ENCODE measurements around the gene CCDC71. TPM values are rescaled to one million over a fixed set of nuclear protein-coding genes. Genes with fewer than 3 reads are reported as not detected.

CCDC71 gene
- total RNA-seq, 5 donors from 2014 or later (not counting 1 experiment from before 2014, with no cell fraction given): 20.4 to 37.0 (median 35.8) TPM

- H3K27ac Mint-ChIP-seq: no peak overlapping the region
These were observed 12.7 kb downstream of the CCDC71 start for GRCh38 chr3:49153349-49153912.

GRCh38 chr3:49151610-49152009 lies 14.5 kb downstream of the CCDC71 start:
- Histone ChIP-seq H3K36me3 (ENCODE audit: control insufficient read depth in 2 of 2, extremely low read depth in 1 of 2, insufficient read depth in 1 of 2, low read length in 1 of 2) (no peaks in the 10 kb centered on the region), H3K4me3 (ENCODE audit: control insufficient read depth in 1 of 2, extremely low read depth in 1 of 2, low read length in 1 of 2) (no peak overlapping the region), H3K4me1 (ENCODE audit: control insufficient read depth in 1 of 2, extremely low read depth in 1 of 2, insufficient read depth in 2 of 2, low read length in 2 of 2) (no peaks in the 10 kb centered on the region), H3K9me3 (no peaks in the 10 kb centered on the region), H3K27me3 (replicated peaks in 1 of 2; ENCODE audit: control insufficient read depth in 2 of 2, extremely low read depth in 1 of 2, insufficient read depth in 2 of 2, low read length in 1 of 2) (no peaks in the 10 kb centered on the region), H3K27ac (ENCODE audit: low read length) (no peak overlapping the region)
- Mint-ChIP-seq H3K36me3 (no peaks in the 10 kb centered on the region), H3K27me3 (no peaks in the 10 kb centered on the region), H3K4me3 (no peak overlapping the region), H3K27ac (no peak overlapping the region), H3K4me1 (no peaks in the 10 kb centered on the region), H3K9me3 (no peaks in the 10 kb centered on the region)
- CTCF ChIA-PET: no interaction called here
- DNase-seq (no peak), ATAC-seq (replicated peaks in 1 of 4) (no peak)
- POLR2A ChIA-PET: no interaction called here
- 81% methylated on average over 2 of the region's 2 CpGs for WGBS (ENCODE audit: insufficient coverage)

More at GRCh38 chr3:49153349-49153912, 12.7 kb downstream of the CCDC71 start:
- H3K27me3 ChIP-seq (replicated peaks in 1 of 2; ENCODE audit: control insufficient read depth in 2 of 2, extremely low read depth in 1 of 2, insufficient read depth in 2 of 2, low read length in 1 of 2): no peaks in the 10 kb centered on the region
- H3K27ac ChIP-seq (ENCODE audit: low read length): no peak overlapping the region
- no peaks in the 10 kb centered on the region for H3K9me3 ChIP-seq
- CTCF ChIA-PET: no interaction called here
- H3K36me3 Mint-ChIP-seq: no peaks in the 10 kb centered on the region
- H3K9me3 Mint-ChIP-seq: no peaks in the 10 kb centered on the region
- DNase-seq (no peak), ATAC-seq (replicated peaks in 1 of 4) (no peak)
- H3K4me1 ChIP-seq (ENCODE audit: control insufficient read depth in 1 of 2, extremely low read depth in 1 of 2, insufficient read depth in 2 of 2, low read length in 2 of 2): no peaks in the 10 kb centered on the region
- H3K36me3 ChIP-seq (ENCODE audit: control insufficient read depth in 2 of 2, extremely low read depth in 1 of 2, insufficient read depth in 1 of 2, low read length in 1 of 2): no peaks in the 10 kb centered on the region
- no CpG with 5 or more reads among the region's 3 CpGs for WGBS (ENCODE audit: insufficient coverage)
- no peak overlapping the region for H3K4me3 Mint-ChIP-seq
- H3K4me3 ChIP-seq (ENCODE audit: control insufficient read depth in 1 of 2, extremely low read depth in 1 of 2, low read length in 1 of 2): no peak overlapping the region
- POLR2A ChIA-PET: no interaction called here
- no peaks in the 10 kb centered on the region for H3K27me3 Mint-ChIP-seq
- peaks cover 0 to 6% (median 0%) of the 10 kb centered on the region in 3 donors for H3K4me1 Mint-ChIP-seq

GRCh38 chr3:49148159-49148558 lies 18.0 kb downstream of the CCDC71 start:
- Mint-ChIP-seq H3K4me1 (no peaks in the 10 kb centered on the region), H3K27ac (no peak overlapping the region), H3K27me3 (no peaks in the 10 kb centered on the region), H3K36me3 (no peaks in the 10 kb centered on the region), H3K9me3 (no peaks in the 10 kb centered on the region), H3K4me3 (no peak overlapping the region)
- ChIA-PET CTCF (interaction anchor here in 1 of 2 donors (0.6 kb wide), 1 partner anchor 10 kb away, joined by 3 read pairs; no protein-coding TSS in a partner anchor), POLR2A (interaction anchor here in 1 of 2 donors (0.7 kb wide), 1 partner anchor 625 kb away, joined by 3 read pairs; no protein-coding TSS in a partner anchor)
- Histone ChIP-seq H3K36me3 (ENCODE audit: control insufficient read depth in 2 of 2, extremely low read depth in 1 of 2, insufficient read depth in 1 of 2, low read length in 1 of 2) (no peaks in the 10 kb centered on the region), H3K4me3 (ENCODE audit: control insufficient read depth in 1 of 2, extremely low read depth in 1 of 2, low read length in 1 of 2) (no peak overlapping the region), H3K27me3 (replicated peaks in 1 of 2; ENCODE audit: control insufficient read depth in 2 of 2, extremely low read depth in 1 of 2, insufficient read depth in 2 of 2, low read length in 1 of 2) (peaks cover 0 to 3% of the 10 kb centered on the region in 2 experiments), H3K9me3 (no peaks in the 10 kb centered on the region), H3K27ac (ENCODE audit: low read length) (no peak overlapping the region), H3K4me1 (ENCODE audit: control insufficient read depth in 1 of 2, extremely low read depth in 1 of 2, insufficient read depth in 2 of 2, low read length in 2 of 2) (no peaks in the 10 kb centered on the region)
- WGBS (ENCODE audit: insufficient coverage): 100% methylated on average over 1 of the region's 5 CpGs
- ATAC-seq (replicated peaks in 1 of 4): no peak
- no peak for DNase-seq

- no peak overlapping the region for H3K27ac ChIP-seq (ENCODE audit: low read length)
- ATAC-seq (replicated peaks in 1 of 4): no peak
- peaks cover 0 to 36% of the 10 kb centered on the region in 2 experiments for H3K27me3 ChIP-seq (replicated peaks in 1 of 2; ENCODE audit: control insufficient read depth in 2 of 2, extremely low read depth in 1 of 2, insufficient read depth in 2 of 2, low read length in 1 of 2)
- DNase-seq: no peak
- no peak overlapping the region for H3K4me3 Mint-ChIP-seq
- no peaks in the 10 kb centered on the region for H3K4me1 Mint-ChIP-seq
- H3K9me3 ChIP-seq: no peaks in the 10 kb centered on the region
- no CpG with 5 or more reads among the region's 3 CpGs for WGBS (ENCODE audit: insufficient coverage)
- POLR2A ChIA-PET: no interaction called here
- H3K4me1 ChIP-seq (ENCODE audit: control insufficient read depth in 1 of 2, extremely low read depth in 1 of 2, insufficient read depth in 2 of 2, low read length in 2 of 2): no peaks in the 10 kb centered on the region
- H3K27ac Mint-ChIP-seq: no peak overlapping the region
- H3K9me3 Mint-ChIP-seq: peaks cover 0 to 4% (median 0%) of the 10 kb centered on the region in 3 donors
- no peak overlapping the region for H3K4me3 ChIP-seq (ENCODE audit: control insufficient read depth in 1 of 2, extremely low read depth in 1 of 2, low read length in 1 of 2)
- no peaks in the 10 kb centered on the region for H3K36me3 ChIP-seq (ENCODE audit: control insufficient read depth in 2 of 2, extremely low read depth in 1 of 2, insufficient read depth in 1 of 2, low read length in 1 of 2)
- CTCF ChIA-PET: no interaction called here
- no peaks in the 10 kb centered on the region for H3K36me3 Mint-ChIP-seq
- H3K27me3 Mint-ChIP-seq: peaks cover 14 to 21% of the 10 kb centered on the region in 2 donors
These were observed 26.1 kb downstream of the CCDC71 start for GRCh38 chr3:49140080-49140479.

- H3K4me3 ChIP-seq (ENCODE audit: control insufficient read depth in 1 of 2, extremely low read depth in 1 of 2, low read length in 1 of 2): no peak overlapping the region
- no peak for ATAC-seq (replicated peaks in 1 of 4)
These were observed 30.6 kb downstream of the CCDC71 start for GRCh38 chr3:49135499-49135898.

GRCh38 chr3:49134471-49135265 lies 31.5 kb downstream of the CCDC71 start:
- no peak overlapping the region for H3K27ac ChIP-seq (ENCODE audit: low read length)
- no peaks in the 10 kb centered on the region for H3K36me3 Mint-ChIP-seq
- H3K9me3 Mint-ChIP-seq: no peaks in the 10 kb centered on the region
- ChIA-PET POLR2A (no interaction called here), CTCF (no interaction called here)
- no peak overlapping the region for H3K27ac Mint-ChIP-seq
- peaks cover 0 to 4% (median 2%) of the 10 kb centered on the region in 3 donors for H3K4me1 Mint-ChIP-seq
- H3K4me1 ChIP-seq (ENCODE audit: control insufficient read depth in 1 of 2, extremely low read depth in 1 of 2, insufficient read depth in 2 of 2, low read length in 2 of 2): peaks cover 0 to 6% of the 10 kb centered on the region in 2 experiments
- ATAC-seq (replicated peaks in 1 of 4) (no peak), DNase-seq (no peak)
- no peak overlapping the region for H3K4me3 ChIP-seq (ENCODE audit: control insufficient read depth in 1 of 2, extremely low read depth in 1 of 2, low read length in 1 of 2)
- 65% methylated on average over 3 of the region's 3 CpGs for WGBS (ENCODE audit: insufficient coverage)
- peaks cover 8 to 40% of the 10 kb centered on the region in 2 donors for H3K27me3 Mint-ChIP-seq
- no peaks in the 10 kb centered on the region for H3K36me3 ChIP-seq (ENCODE audit: control insufficient read depth in 2 of 2, extremely low read depth in 1 of 2, insufficient read depth in 1 of 2, low read length in 1 of 2)
- H3K4me3 Mint-ChIP-seq: no peak overlapping the region
- peaks cover 0 to 60% of the 10 kb centered on the region in 2 experiments for H3K27me3 ChIP-seq (replicated peaks in 1 of 2; ENCODE audit: control insufficient read depth in 2 of 2, extremely low read depth in 1 of 2, insufficient read depth in 2 of 2, low read length in 1 of 2)
- no peaks in the 10 kb centered on the region for H3K9me3 ChIP-seq

More at GRCh38 chr3:49135499-49135898, 30.6 kb downstream of the CCDC71 start:
- H3K4me3 Mint-ChIP-seq: no peak overlapping the region
- H3K9me3 Mint-ChIP-seq: no peaks in the 10 kb centered on the region
- H3K4me1 Mint-ChIP-seq: peaks cover 0 to 4% (median 2%) of the 10 kb centered on the region in 3 donors
- peaks cover 0 to 6% of the 10 kb centered on the region in 2 experiments for H3K4me1 ChIP-seq (ENCODE audit: control insufficient read depth in 1 of 2, extremely low read depth in 1 of 2, insufficient read depth in 2 of 2, low read length in 2 of 2)
- H3K9me3 ChIP-seq: no peaks in the 10 kb centered on the region
- H3K36me3 ChIP-seq (ENCODE audit: control insufficient read depth in 2 of 2, extremely low read depth in 1 of 2, insufficient read depth in 1 of 2, low read length in 1 of 2): no peaks in the 10 kb centered on the region
- peaks cover 0 to 60% of the 10 kb centered on the region in 2 experiments for H3K27me3 ChIP-seq (replicated peaks in 1 of 2; ENCODE audit: control insufficient read depth in 2 of 2, extremely low read depth in 1 of 2, insufficient read depth in 2 of 2, low read length in 1 of 2)
- H3K27me3 Mint-ChIP-seq: peaks cover 14 to 46% of the 10 kb centered on the region in 2 donors
- no peaks in the 10 kb centered on the region for H3K36me3 Mint-ChIP-seq
- no peak overlapping the region for H3K27ac ChIP-seq (ENCODE audit: low read length)
- no peak for DNase-seq
- POLR2A ChIA-PET: no interaction called here
- WGBS (ENCODE audit: insufficient coverage): 64% methylated on average over 4 of the region's 4 CpGs
- CTCF ChIA-PET: no interaction called here
- H3K27ac Mint-ChIP-seq: no peak overlapping the region

All from T-cell (primary cell).